NCI-H1436 treated with DMSO at 0.1 percent for 48 hours (cell line): ENCODE measurements around the gene ARHGEF7.
"Not testable (repeated sequence)": the region's sequence is repeated elsewhere in the genome, so short reads cannot be mapped to it uniquely, and the experiment has no call there.

Experiments
- DNase-seq: peaks from one replicate; lab custom pipeline; 2025; lab: John Stamatoyannopoulos, UW

Gene ARHGEF7

DNA sequence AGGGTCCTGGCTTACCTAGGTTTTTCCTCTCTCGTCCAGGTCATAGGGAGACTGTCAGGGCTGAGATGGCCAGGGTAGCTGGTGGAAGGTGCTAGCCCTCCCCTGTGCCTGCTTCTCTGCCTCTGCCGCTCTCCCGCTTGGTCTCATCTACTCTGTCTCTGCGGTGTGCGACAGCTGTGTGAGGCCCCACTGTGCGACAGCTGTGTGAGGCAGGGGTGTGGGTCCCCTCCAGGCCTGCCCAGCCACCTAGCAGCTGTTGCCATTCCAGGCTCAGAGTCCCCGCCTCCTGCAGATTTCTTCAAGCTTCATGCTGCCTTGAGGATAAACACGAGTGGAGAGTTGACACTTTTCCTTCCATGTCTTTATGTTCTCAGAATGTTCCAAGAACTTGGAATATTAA lies 53.0 kb downstream of the ARHGEF7 start:
- no peak for DNase-seq

DNA sequence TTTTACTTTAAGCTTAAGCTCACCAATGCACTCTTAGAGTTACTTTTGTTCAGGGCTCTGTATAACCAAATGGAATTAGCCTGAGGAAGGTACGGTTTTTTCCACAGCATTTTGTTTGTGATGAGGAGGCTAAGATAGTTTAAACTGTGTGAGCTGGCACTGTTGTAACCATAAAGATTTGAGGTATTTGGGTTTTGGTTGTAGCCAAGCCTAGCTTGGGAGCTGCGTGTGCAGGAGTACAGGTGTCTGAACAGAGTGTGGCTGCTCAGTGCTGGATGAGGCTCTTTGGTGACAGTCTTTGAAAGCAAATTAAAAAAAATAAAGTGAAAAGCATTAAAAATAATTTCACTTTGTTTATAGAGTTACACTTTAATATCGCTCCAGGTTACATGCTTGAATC lies 56.0 kb downstream of the ARHGEF7 start:
- DNase-seq = no peak

DNA sequence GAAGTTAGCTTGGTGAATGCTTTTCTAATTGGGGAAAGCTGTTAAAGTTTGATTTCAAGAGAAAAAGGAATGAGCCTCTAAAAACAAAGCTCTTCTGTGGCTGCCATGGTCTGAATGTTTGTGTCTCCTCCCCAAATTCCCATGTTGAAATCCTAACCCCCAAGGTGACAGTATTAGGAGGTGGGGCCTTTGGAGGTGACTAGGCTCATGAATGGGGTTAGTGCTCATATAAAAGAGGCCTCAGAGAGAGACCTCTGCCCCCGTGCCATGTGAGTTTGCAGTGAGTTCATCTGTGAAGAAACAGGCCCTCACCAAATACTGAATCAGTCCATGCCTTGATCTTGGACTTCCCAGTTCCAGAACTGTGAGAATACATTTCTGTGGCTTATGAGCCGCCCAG lies 56.5 kb downstream of the ARHGEF7 start:
- no peak for DNase-seq

DNA sequence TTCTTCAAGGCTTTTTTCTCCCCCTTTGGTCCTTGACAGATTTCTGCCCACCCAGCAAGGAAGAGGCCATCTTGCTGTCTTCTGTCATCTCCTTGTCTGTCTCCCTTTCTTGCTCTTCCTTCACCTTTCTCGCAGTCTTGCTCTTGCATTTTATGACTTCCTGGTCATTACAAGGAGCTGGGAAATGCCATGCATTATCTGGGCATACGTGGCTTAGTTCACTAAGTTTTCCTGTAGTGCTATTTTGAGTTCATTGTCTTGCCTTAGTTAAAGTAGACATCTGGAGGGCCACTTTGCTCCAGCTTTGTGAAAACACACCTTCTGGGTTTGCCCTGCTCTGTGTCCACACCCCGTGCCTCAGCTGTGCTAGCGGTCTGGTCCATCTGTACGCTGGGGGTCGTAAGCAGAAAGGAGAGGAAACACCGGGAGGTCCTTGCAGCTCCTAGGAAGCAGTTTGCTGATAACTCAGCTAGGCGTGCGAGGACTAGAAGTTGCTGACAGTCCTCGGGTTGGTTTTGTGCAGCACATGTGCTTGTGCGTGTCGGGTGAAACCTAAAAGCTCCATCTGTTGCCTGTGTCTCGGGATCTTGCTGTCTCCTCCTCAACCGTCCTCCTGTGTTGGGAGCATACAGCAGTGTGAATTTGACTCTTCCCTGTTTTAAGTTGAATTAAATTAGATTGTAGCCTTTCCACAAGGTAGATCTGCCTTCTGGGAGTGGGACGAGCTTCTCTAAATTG lies 59.4 kb downstream of the ARHGEF7 start:
- no peak for DNase-seq

DNA sequence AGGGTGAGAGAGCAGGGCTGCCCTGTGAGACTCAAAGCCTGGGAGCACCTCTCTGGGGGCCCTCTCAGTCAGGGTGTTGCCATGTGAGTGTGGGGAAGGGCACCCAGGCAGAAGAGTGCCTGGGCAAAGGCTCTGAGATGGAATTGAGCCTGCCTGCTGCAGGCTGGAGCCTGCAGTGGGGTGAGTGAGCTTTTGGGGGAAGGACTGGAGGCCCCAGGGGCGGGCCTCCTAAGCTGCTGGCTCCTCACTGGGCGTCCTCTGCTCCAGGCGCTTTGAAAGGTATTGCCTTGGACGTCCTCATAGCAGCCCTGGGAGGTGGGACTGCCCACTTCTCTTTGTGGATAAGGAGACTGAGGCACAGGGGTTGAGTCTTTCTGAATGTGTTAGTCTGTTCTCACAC lies 60.3 kb downstream of the ARHGEF7 start:
- no peak for DNase-seq

DNA sequence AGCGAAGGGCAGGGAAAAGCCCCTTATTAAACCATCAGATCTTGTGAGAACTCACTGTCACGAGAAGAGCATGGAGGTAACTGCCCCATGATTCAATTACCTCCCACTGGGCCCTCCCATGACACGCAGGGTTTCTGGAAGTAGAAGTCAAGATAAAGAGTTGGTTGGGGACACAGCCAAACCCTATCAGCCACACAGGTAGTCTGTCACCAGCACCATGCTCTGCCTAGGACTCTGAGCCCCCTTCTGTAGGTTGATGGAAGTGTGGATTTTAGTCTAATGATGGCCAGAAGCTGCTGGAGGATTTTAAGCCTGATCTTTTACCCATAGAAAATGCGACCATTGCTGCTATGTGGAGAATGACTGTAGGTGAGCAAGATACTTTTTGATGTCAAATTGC lies 60.8 kb downstream of the ARHGEF7 start:
- DNase-seq = no peak

GRCh38 chr13:111176421-111176820 lies 61.3 kb downstream of the ARHGEF7 start:
- DNase-seq = no peak

DNA sequence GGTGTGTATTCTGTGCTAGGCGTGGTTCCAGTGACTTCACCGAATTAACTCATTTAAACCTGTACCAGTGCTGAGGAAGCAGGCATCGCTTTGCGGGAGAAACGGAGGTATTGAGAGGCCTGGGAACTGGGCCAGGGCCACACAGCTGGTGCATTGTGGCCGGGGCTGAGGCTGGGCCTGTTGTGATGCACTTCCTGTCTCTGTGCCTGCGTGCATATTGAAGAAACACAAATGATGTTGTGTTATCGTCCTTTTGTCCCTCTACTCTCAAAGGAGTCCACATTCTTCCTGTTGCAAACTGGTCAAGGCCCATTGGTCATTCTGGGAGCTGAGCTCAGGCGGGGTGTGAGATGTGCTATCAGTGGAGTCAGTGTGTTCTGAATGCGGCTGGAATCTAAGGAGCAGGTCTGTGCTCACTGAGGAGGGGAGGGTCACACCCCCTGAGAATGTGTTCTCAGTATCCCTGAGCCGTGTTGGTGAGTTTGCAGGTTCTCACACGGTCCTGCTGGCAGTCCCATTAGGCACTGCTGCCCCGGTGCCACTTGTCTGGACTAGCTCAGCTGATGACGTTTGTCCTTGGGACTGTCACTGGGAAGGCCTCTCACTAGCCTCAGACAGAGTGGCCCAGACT lies 62.1 kb downstream of the ARHGEF7 start:
- DNase-seq = no peak

- DNase-seq = no peak
Observed at GRCh38 chr13:111177921-111178320, 62.8 kb downstream of the ARHGEF7 start.

GRCh38 chr13:111178402-111178801 lies 63.3 kb downstream of the ARHGEF7 start:
- DNase-seq = no peak

- no peak for DNase-seq
Observed at GRCh38 chr13:111179908-111180760, 65.0 kb downstream of the ARHGEF7 start.

DNA sequence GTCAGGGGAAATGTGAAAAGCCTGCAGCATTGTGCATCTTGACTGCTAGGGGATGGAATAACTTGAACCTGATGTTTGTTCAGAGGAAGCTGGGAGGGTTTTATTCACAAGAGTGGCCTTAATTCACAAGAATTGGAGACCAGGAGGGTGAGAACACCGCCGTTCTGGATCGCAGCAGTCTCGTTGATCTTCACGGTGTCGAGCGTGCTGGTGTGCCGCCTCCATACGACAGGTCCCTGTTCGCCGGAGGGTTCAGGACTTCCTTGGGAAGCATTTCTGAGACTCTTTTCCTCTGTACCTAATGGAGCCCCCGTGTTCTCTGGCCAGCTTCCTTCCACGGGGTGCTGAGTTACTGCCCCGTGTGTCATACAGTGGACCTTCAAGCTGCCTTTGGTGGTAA lies 66.9 kb downstream of the ARHGEF7 start:
- no peak for DNase-seq

DNA sequence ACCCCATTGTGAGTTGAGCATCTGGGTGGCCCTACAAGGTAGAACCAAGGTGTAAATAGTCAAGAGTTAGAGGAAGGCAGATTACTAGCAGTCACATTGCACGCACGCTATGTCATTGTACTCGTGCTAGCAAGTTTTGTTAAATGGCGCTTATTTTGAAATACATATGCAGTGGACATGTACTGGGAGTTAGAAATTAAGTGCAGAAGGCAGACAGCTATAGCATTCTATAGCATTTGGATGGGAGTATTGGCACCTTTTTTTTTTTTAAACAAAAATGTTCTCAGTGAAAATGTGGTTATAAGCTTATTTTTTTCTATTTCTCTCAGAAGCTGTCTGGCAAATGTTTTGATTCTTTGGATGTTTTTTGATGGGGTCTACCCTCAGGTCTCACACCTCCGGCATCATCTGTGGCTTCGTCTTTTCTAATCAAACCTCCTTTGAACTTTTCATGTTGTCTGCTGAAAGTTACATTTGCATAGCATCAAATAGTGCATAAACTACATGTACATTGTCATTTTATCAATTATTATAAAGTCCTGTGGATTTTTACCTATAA lies 68.1 kb downstream of the ARHGEF7 start:
- no peak for DNase-seq

GRCh38 chr13:111183959-111184358 lies 68.8 kb downstream of the ARHGEF7 start:
- DNase-seq = no peak

DNA sequence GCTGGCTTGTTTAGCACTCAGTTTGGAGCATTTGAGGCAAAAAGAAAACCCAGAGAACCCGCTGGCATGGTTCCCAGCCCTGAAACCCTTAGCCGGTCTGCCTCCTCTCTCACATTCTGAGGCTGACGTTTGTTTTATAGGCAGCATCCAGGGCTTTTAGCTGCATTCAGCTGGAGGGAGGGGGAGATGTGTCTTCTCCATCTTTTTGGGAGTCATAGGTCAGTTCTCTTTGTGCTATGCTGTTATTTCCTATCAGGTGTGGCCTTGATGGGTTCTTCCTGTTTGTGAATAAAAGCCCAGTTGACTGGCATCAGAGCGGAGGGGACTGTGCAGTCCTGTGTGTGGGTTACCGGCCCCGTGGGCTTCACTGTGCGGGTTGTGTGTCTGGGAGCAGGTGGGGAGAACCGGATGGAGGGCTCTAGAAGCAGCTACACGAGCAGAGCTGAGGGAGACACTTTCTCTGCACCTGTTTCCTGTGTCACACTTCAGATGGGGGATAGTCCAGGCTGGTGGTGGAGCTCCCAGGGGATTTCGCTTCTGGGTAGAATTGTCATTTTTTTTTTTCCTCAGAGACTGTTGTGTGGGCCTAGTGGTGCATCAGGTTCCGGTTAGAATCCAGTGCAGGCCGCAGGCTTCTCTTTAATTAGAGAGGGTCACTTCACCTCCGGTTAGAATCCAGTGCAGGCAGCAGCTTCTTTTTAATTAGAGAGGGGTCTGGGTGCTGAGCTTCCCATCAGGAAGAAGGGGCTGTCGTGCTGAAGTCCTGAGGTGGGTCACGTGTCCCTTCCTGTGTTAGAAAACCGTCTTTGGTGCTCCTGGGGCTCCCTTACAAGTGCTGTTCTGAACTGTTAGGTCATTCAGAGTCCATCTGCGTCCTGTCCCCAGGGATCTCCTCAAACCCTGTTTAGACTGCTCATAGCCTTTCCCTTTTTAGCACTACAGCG lies 69.6 kb downstream of the ARHGEF7 start:
- no peak for DNase-seq

GRCh38 chr13:111186305-111186935 lies 71.3 kb downstream of the ARHGEF7 start:
- DNase-seq = no peak

GRCh38 chr13:111187960-111188541 lies 72.9 kb downstream of the ARHGEF7 start:
- no peak for DNase-seq

DNA sequence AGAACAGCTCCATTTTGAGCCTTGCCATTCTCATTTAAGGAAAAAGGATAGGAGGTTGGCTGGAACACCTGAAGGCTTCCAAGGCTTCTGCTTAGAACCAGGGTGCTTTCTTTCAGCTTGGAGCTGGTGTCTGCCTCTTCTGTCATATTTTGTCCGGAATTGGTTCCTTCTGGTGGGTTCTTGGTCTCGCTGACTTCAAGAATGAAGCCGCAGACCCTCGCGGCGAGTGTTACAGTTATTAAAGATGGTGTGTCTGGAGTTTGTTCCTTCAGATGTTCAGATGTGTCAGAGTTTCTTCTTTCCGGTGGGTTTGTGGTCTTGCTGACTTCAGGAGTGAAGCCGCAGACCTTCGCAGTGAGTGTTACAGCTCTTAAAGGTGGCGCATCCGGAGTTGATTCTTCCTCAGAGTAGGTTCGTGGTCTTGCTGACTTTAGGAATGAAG lies 74.0 kb downstream of the ARHGEF7 start:
- not testable (repeated sequence) for DNase-seq

DNA sequence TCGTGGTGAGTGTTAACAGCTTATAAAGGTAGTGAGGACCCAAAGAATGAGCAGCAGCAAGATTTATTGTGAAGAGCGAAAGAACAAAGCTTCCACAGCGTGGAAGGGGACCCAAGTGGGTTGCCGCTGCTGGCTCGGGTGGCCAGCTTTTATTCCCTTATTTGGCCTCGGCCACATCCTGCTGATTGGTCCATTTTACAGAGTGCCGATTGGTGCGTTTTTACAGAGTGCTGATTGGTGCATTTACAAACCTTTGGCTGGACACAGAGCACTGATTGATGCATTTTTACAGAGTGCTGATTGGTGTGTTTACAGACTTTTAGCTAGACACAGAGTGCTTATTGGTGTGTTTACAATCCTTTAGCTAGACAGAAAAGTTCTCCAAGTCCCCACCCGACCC lies 74.4 kb downstream of the ARHGEF7 start:
- DNase-seq = not testable (repeated sequence)

DNA sequence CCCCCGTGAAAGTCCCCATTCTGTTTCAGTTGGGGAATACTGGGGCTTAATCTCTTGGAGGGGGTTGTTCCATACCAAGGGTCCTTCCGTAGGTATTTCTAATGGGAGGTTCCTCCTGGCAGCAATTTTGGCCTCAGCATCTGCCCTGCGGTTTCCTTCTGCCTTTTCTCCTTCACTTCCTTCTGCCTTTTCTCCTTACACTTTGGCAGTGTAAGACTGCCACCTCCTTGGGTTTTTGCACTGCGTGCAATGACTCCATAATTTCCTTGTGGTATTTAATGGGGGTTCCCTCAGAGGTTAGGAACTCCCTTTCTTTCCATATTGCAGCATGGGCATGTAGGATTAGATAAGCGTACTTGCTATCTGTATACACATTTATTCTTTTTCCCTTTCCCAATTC lies 78.1 kb downstream of the ARHGEF7 start:
- DNase-seq = not testable (repeated sequence)
